ENCODE results near the gene P3H3. TPM values are rescaled to one million over a fixed set of nuclear protein-coding genes. Genes with fewer than 3 reads are reported as not detected.

Gene P3H3
- total and polyA plus RNA-seq, 2 of the 4 experiments (the other 2 are of a cell fraction) = 27.8 to 83.9 TPM

GRCh38 chr12:6782850-6783566, 45.2 kb upstream of the P3H3 start:
- DNase-seq (no peak), ATAC-seq (ENCODE audit: low read depth) (no peak)
- H3K36me3 ChIP-seq (ENCODE audit: control insufficient read depth, insufficient read depth, low read length) = no peaks in the 10 kb centered on the region
- H2BK15ac ChIP-seq (ENCODE audit: low read depth, low read length) = no peak overlapping the region
- no CpG with 5 or more reads among the region's 10 CpGs for WGBS, 2 experiments (ENCODE audit: extremely low coverage in 2 of 2, insufficient read length in 1 of 2)
- no peak overlapping the region for H4K8ac ChIP-seq (ENCODE audit: low read depth in 2 of 2, low read length in 2 of 2)
- ChIA-PET POLR2A (ENCODE audit: unreplicated experiment) (no interaction called here), CTCF (no interaction called here)
- no peak overlapping the region for H3K4me3 ChIP-seq (ENCODE audit: insufficient read depth, low read depth, low read length)
- no peak overlapping the region for H2BK5ac ChIP-seq (ENCODE audit: low read depth, low read length, poor library complexity, severe bottlenecking)
- no peak overlapping the region for H2AK5ac ChIP-seq (ENCODE audit: low read depth, low read length)
- H3K9me1 ChIP-seq (ENCODE audit: insufficient read depth, low read length) = no peaks in the 10 kb centered on the region
- H4K20me1 ChIP-seq (ENCODE audit: insufficient read depth, low read length) = no peaks in the 10 kb centered on the region
- no TSS peak for BruUV-seq (replicated peaks)
- no peak overlapping the region for H3K4ac ChIP-seq (ENCODE audit: low read depth, low read length)
- peak overlapping the region; percentile 55 for H2AK9ac ChIP-seq (replicated peaks; ENCODE audit: low read depth, low read length, poor library complexity)
- no peak overlapping the region for H2BK20ac ChIP-seq (ENCODE audit: low read depth, low read length)
- no peaks in the 10 kb centered on the region for H3K79me1 ChIP-seq (ENCODE audit: low read depth in 1 of 2, low read length in 2 of 2)
- H3K4me1 ChIP-seq (ENCODE audit: control insufficient read depth, insufficient read depth, low read length) = peaks cover 4% of the 10 kb centered on the region; the same call in 1 of the 2 replicates
- no peak overlapping the region for H4K5ac ChIP-seq (ENCODE audit: low read depth, low read length)
- no peaks in the 10 kb centered on the region for H3K9me3 ChIP-seq (ENCODE audit: control insufficient read depth, insufficient read depth, low read length)
- H3K14ac ChIP-seq (replicated peaks; ENCODE audit: low read depth, low read length) = no peak overlapping the region
- H3K27ac ChIP-seq (ENCODE audit: insufficient read depth, low read length) = no peak overlapping the region
- H3K27me3 ChIP-seq (ENCODE audit: control insufficient read depth, insufficient read depth, low read length) = no peaks in the 10 kb centered on the region
- peak overlapping the region; percentile 73 for H2AFZ ChIP-seq (replicated peaks; ENCODE audit: low read length, poor library complexity)
- H3K4me2 ChIP-seq (ENCODE audit: low read depth, low read length) = no peak overlapping the region
- in situ Hi-C loops (cut with MboI; ENCODE audit: low sequenced_read_pairs) = no loop called here
- intact Hi-C loops (cut with micrococcal nuclease) = no loop called here
- H3K9ac ChIP-seq (ENCODE audit: low read depth, low read length) = no peak overlapping the region
- H4K91ac ChIP-seq (ENCODE audit: insufficient read depth, low read depth, low read length) = no peak overlapping the region
- no peak overlapping the region for H3K18ac ChIP-seq (ENCODE audit: low read depth, low read length)
- TF ChIP-seq POLR2A (IDR thresholded peaks at IDR 0.05; ENCODE audit: low read depth, low read length) (no peak), USF2 (IDR thresholded peaks at IDR 0.05; ENCODE audit: low read depth, low read length) (no peak), RCOR1 (IDR thresholded peaks at IDR 0.05; ENCODE audit: insufficient replicate concordance, low read length) (no peak), BHLHE40 (IDR thresholded peaks at IDR 0.05; ENCODE audit: low read depth, low read length) (no peak), NFE2L2 (IDR thresholded peaks at IDR 0.05; ENCODE audit: low read depth, low read length) (no peak), MAFK (IDR thresholded peaks at IDR 0.05; ENCODE audit: low read depth, low read length) (no peak), FOS (IDR thresholded peaks at IDR 0.05; ENCODE audit: low read depth, low read length) (no peak), SMC3 (IDR thresholded peaks at IDR 0.05; ENCODE audit: low read depth, low read length) (no peak), CTCF (conservative IDR thresholded peaks at IDR 0.05; ENCODE audit: low read depth, low read length) (no peak), MXI1 (IDR thresholded peaks at IDR 0.05; ENCODE audit: borderline replicate concordance, low read depth, low read length) (no peak)
- no peak overlapping the region for H3K56ac ChIP-seq (ENCODE audit: extremely low read depth, insufficient read depth, low read length)
- dilution Hi-C loops (cut with HindIII; ENCODE audit: low sequenced_read_pairs, unreplicated experiment) = no loop called here
- H2BK120ac ChIP-seq (ENCODE audit: low read depth, low read length) = no peak overlapping the region
- no peak overlapping the region for H3K23ac ChIP-seq (ENCODE audit: low read depth, low read length)
